Measurements from ENCODE around the gene DLGAP1.
"Not testable (repeated sequence)": the region's sequence is repeated elsewhere in the genome, so short reads cannot be mapped to it uniquely, and the experiment has no call there.

The DLGAP1 gene

DNA sequence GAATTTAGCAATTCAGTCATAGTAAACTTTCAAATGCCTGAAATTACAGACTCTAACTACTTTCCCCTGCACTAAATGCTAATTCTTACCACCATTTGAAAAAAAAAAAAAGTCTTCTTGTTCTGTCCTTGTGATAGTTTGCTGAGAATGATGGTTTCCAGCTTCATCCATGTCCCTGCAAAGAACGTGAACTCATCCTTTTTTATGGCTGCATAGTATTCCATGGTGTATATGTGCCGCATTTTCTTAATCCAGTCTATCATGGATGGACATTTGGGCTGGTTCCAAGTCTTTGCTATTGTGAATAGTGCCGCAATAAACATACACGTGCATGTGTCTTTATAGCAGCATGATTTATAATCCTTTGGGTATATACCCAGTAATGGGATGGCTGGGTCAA lies 420.3 kb downstream of the DLGAP1 start:
- H3K4me1 ChIP-seq (ENCODE audit: control insufficient read depth, insufficient read depth, low read length); H3K4me3 ChIP-seq (ENCODE audit: low read length); H3K27me3 ChIP-seq (ENCODE audit: control insufficient read depth, insufficient read depth, low read length); H3K36me3 ChIP-seq (ENCODE audit: control insufficient read depth, insufficient read depth, low read length); H3K9me3 ChIP-seq (ENCODE audit: control insufficient read depth, low read length); H3K9ac ChIP-seq (ENCODE audit: low read length): not testable (repeated sequence)

DNA sequence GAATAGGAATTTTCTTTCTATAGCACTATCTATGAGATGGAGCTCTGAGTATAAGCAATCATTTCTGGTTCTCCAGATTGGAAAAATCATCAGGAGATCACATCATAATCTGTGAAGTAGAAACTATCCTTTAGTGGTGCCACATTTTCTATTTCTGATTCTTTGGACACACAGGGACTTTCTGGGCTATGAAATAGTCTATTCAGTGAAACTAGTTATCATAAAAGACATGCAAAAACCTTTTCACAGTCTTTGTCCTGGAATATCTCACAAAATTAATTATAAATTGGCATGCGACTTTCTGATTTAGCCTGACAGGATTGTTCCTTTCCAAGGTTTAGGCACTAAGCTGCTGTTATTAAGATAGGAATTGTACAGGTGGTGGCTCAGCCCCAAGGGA lies 428.6 kb downstream of the DLGAP1 start:
- Histone ChIP-seq H3K9me3 (ENCODE audit: control insufficient read depth, low read length) (no peaks in the 10 kb centered on the region), H3K27me3 (ENCODE audit: control insufficient read depth, insufficient read depth, low read length) (no peaks in the 10 kb centered on the region), H3K9ac (ENCODE audit: low read length) (no peak overlapping the region), H3K36me3 (ENCODE audit: control insufficient read depth, insufficient read depth, low read length) (no peaks in the 10 kb centered on the region), H3K4me3 (ENCODE audit: low read length) (no peak overlapping the region), H3K4me1 (ENCODE audit: control insufficient read depth, insufficient read depth, low read length) (no peaks in the 10 kb centered on the region)

DNA sequence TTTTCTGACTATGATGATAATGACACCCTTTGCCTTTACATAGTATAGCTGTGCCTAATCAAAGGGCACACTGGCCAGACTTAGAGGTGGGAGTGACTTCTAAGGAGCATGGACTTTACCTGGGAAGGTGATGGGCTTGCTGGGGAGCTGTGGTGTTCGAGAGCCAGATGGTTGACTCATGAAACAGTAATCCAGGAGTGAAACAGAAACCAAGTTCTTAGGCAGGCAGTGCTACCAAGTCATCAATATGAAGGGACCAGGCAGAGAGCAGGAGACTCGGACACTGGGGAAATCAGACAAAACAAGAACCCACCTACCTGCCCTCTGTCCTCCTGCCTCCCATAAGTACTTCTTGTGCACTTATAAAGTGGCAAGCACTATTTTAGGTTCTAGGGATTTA lies 430.4 kb downstream of the DLGAP1 start:
- H3K27me3 ChIP-seq (ENCODE audit: control insufficient read depth, insufficient read depth, low read length): no peaks in the 10 kb centered on the region
- H3K9ac ChIP-seq (ENCODE audit: low read length): no peak overlapping the region
- H3K36me3 ChIP-seq (ENCODE audit: control insufficient read depth, insufficient read depth, low read length): no peaks in the 10 kb centered on the region
- no peak overlapping the region for H3K4me3 ChIP-seq (ENCODE audit: low read length)
- no peaks in the 10 kb centered on the region for H3K4me1 ChIP-seq (ENCODE audit: control insufficient read depth, insufficient read depth, low read length)
- H3K9me3 ChIP-seq (ENCODE audit: control insufficient read depth, low read length): no peaks in the 10 kb centered on the region

DNA sequence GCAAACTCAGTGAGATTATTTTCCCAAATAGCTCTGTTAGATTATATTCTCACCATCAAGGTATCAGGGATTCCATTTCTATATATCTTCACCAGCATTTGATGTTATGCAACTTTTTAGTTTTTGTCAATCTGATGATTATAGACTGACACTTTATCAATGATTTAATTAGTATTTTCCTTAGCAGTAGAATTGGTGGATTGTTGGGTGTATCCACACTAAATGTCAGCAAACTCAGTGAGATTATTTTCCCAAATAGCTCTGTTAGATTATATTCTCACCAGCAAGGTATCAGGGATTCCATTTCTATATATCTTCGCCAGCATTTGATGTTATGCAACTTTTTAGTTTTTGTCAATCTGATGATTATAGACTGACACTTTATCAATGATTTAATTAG lies 432.4 kb downstream of the DLGAP1 start:
- not testable (repeated sequence) for H3K36me3 ChIP-seq (ENCODE audit: control insufficient read depth, insufficient read depth, low read length)

DNA sequence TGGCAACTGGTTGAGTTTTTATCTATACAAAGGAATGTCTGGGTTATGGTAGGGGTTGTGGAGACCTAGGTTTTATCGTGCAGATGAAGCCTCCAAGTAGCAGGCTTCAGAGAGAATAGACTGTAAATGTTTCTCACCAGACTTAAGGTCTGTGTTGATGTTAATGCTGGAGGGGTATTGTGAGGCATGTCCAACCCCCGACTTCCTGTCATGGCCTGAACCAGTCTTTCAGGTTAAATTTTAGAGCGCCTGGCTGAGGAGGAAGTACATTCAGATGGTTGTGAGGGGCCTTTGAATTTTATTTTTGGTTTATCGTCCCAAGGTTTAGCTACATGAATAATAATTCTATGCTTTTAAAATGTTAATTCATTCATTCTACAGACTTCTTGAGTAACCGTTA lies 435.1 kb downstream of the DLGAP1 start:
- Histone ChIP-seq H3K4me1 (ENCODE audit: control insufficient read depth, insufficient read depth, low read length) (peaks cover 10% of the 10 kb centered on the region), H3K4me3 (ENCODE audit: low read length) (no peak overlapping the region), H3K9ac (ENCODE audit: low read length) (no peak overlapping the region), H3K9me3 (ENCODE audit: control insufficient read depth, low read length) (no peaks in the 10 kb centered on the region), H3K36me3 (ENCODE audit: control insufficient read depth, insufficient read depth, low read length) (no peaks in the 10 kb centered on the region), H3K27me3 (ENCODE audit: control insufficient read depth, insufficient read depth, low read length) (no peaks in the 10 kb centered on the region)

More for the DNA sequence above, 432.4 kb downstream of the DLGAP1 start:
- not testable (repeated sequence) for H3K27me3 ChIP-seq (ENCODE audit: control insufficient read depth, insufficient read depth, low read length); H3K9me3 ChIP-seq (ENCODE audit: control insufficient read depth, low read length); H3K9ac ChIP-seq (ENCODE audit: low read length); H3K4me1 ChIP-seq (ENCODE audit: control insufficient read depth, insufficient read depth, low read length); H3K4me3 ChIP-seq (ENCODE audit: low read length)

DNA sequence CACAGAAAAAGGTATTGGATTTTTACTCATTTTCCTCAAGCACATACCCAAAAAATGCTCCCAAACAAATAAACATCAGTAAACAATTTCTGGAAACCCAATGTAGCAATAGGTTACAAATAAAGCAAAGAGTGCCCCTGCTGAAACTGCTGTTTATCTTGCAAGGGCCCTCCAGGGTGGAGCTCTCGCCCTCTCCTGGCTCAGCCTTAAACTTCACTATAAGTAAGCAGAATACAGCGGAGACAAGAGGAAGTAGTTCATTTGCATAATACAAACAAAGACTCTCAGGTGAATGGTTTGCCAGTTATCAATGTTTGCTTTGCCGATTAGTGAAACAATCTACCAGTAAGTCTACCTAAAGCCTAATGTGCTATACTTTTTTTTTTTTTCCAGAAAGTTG lies 437.6 kb downstream of the DLGAP1 start:
- Histone ChIP-seq H3K27me3 (ENCODE audit: control insufficient read depth, insufficient read depth, low read length) (no peaks in the 10 kb centered on the region), H3K36me3 (ENCODE audit: control insufficient read depth, insufficient read depth, low read length) (no peaks in the 10 kb centered on the region), H3K4me3 (ENCODE audit: low read length) (no peak overlapping the region), H3K9ac (ENCODE audit: low read length) (no peak overlapping the region), H3K4me1 (ENCODE audit: control insufficient read depth, insufficient read depth, low read length) (peaks cover 10% of the 10 kb centered on the region), H3K9me3 (ENCODE audit: control insufficient read depth, low read length) (no peaks in the 10 kb centered on the region)

DNA sequence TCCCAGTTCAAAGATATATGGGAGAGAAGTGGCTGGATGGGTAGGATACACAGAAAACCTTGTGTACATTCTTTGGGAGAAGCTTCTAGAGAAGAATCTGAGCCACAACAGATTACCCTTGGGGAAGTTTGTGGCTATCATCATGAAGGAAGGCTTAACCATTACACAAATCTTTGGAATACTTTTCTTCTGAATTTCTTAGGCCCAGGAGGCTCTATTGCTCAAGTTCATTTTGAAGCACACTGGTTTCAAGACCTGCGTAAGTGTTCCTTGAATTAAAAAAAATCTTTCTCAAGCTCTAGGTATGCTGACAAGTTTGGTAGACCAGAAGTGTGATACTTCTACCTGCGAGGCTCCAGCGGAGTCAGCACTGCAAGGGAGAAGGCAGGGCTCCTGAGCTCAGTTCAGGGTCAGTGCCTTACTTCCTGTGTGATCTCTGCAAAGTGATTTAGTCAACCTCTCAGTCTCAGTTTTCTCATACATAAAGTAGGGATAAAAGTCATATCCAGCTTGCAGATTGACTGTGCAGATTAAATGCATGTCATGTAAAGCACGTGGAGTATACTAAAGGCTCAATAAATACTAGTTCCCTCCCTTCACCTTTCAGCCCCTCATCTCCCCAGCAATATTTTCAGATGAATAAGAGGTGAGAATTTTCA lies 438.6 kb downstream of the DLGAP1 start:
- Histone ChIP-seq H3K4me1 (ENCODE audit: control insufficient read depth, insufficient read depth, low read length) (peaks cover 10% of the 10 kb centered on the region), H3K9me3 (ENCODE audit: control insufficient read depth, low read length) (no peaks in the 10 kb centered on the region), H3K36me3 (ENCODE audit: control insufficient read depth, insufficient read depth, low read length) (no peaks in the 10 kb centered on the region), H3K4me3 (ENCODE audit: low read length) (no peak overlapping the region), H3K9ac (ENCODE audit: low read length) (no peak overlapping the region), H3K27me3 (ENCODE audit: control insufficient read depth, insufficient read depth, low read length) (no peaks in the 10 kb centered on the region)

DNA sequence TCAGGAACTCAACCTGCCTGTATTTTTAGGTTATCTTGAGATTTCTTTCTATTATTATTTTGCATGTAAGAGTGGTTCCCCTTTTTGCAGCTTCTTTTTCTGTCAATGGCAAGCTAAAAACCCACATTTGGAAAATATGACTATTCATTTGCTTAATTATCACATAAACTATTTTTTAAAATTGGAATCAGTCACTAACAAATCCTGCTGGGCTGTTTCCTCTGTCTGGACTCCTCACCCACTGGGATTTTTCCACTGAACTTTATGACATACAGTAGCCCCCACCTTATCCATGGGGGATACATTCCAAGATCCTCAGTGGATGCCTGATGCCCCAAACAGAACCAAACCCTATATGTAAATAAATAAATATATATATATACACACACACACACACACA lies 447.3 kb downstream of the DLGAP1 start:
- H3K27me3 ChIP-seq (ENCODE audit: control insufficient read depth, insufficient read depth, low read length): no peaks in the 10 kb centered on the region
- no peaks in the 10 kb centered on the region for H3K4me1 ChIP-seq (ENCODE audit: control insufficient read depth, insufficient read depth, low read length)
- H3K4me3 ChIP-seq (ENCODE audit: low read length): no peak overlapping the region
- H3K9me3 ChIP-seq (ENCODE audit: control insufficient read depth, low read length): no peaks in the 10 kb centered on the region
- H3K9ac ChIP-seq (ENCODE audit: low read length): no peak overlapping the region
- H3K36me3 ChIP-seq (ENCODE audit: control insufficient read depth, insufficient read depth, low read length): no peaks in the 10 kb centered on the region

DNA sequence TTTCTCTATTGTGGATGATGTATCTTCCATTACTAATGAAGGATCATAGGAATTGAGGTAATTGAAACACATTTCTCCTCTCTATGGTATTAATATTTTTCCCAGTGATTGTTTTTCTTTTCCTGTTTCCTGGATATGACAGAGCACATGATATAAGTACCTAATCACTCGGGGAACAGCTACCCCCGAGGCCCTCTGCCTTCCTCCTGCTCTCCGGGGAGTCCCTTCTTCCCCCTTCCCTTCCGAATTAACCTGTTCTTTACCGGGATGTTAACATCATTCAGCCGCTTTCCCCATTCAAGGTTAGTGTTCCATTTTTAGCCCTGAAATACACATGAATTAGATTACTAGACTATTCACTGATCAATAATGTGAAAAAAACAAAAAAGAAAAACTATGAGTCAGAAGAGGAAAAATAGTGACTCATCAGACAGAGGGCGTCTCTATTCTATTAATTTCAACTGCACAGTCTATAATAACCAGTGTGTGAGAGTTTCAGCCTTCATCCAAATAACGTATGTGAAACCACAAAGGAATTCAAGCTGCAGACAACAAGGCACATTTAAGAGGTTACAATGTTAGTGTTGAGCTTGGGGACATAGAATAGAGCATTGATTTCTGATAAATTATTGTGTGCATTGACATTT lies 450.8 kb downstream of the DLGAP1 start:
- Histone ChIP-seq H3K4me3 (ENCODE audit: low read length) (no peak overlapping the region), H3K9me3 (ENCODE audit: control insufficient read depth, low read length) (no peaks in the 10 kb centered on the region), H3K36me3 (ENCODE audit: control insufficient read depth, insufficient read depth, low read length) (no peaks in the 10 kb centered on the region), H3K4me1 (ENCODE audit: control insufficient read depth, insufficient read depth, low read length) (no peaks in the 10 kb centered on the region), H3K9ac (ENCODE audit: low read length) (no peak overlapping the region), H3K27me3 (ENCODE audit: control insufficient read depth, insufficient read depth, low read length) (no peaks in the 10 kb centered on the region)

DNA sequence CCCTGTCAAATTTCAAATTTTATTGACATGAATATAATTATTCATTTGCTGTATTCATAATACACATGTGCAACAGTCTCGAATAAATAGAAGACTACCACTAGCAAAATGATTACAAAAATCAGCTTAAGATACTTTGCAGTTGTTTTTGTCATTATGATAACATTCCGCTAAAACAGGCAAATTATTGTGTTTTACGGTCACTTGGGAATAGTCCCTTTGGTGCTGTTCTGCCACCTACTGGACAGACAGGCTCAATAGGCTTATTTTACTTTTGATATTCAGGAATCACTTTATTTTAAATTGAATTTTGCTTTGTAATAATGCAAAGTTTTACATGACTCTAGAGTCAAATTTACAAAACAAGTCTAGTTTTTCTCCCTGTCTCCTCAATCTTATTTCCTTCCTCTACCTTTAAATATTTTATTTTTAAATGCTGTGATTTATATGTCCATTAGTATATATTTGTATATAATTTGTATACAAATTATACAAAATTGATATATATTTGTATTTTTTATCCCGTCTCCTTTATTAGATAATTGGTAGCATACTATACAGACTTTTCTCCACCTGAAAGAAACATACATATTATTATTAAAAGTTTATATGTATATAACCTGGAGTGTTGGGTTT lies 456.3 kb downstream of the DLGAP1 start:
- Histone ChIP-seq H3K27me3 (ENCODE audit: control insufficient read depth, insufficient read depth, low read length) (no peaks in the 10 kb centered on the region), H3K4me3 (ENCODE audit: low read length) (no peak overlapping the region), H3K4me1 (ENCODE audit: control insufficient read depth, insufficient read depth, low read length) (no peaks in the 10 kb centered on the region), H3K9ac (ENCODE audit: low read length) (no peak overlapping the region), H3K36me3 (ENCODE audit: control insufficient read depth, insufficient read depth, low read length) (no peaks in the 10 kb centered on the region), H3K9me3 (ENCODE audit: control insufficient read depth, low read length) (no peaks in the 10 kb centered on the region)

DNA sequence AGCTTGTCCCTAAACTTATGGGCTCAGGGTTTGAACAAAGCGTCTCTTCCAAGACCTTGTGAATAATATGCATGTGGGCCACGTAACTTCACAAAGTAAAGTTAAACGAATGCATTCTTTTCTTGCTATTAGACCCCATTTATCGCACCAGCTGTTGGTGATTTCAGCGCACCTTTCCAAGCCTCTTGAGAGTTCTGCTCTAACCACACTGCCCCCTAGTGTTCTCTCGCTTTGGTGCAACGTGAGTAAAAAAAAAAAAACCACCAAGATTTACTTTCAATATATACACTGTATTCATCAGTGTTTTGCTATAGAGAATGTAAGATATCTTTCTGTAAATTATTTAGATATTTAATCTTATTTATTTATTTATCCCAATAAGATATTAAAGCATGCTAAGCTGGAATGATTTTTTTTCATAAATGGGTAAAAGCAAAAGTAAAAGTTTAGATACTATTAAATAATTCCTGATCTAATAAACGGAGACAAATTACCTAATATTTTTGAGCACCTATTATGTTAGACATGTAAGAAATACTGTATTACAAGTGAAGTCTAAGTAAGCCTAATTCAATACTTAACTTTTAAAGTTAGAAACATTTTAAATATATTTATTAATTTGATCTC lies 459.5 kb downstream of the DLGAP1 start:
- Histone ChIP-seq H3K4me3 (ENCODE audit: low read length) (no peak overlapping the region), H3K4me1 (ENCODE audit: control insufficient read depth, insufficient read depth, low read length) (no peaks in the 10 kb centered on the region), H3K9me3 (ENCODE audit: control insufficient read depth, low read length) (no peaks in the 10 kb centered on the region), H3K36me3 (ENCODE audit: control insufficient read depth, insufficient read depth, low read length) (no peaks in the 10 kb centered on the region), H3K27me3 (ENCODE audit: control insufficient read depth, insufficient read depth, low read length) (no peaks in the 10 kb centered on the region), H3K9ac (ENCODE audit: low read length) (no peak overlapping the region)

DNA sequence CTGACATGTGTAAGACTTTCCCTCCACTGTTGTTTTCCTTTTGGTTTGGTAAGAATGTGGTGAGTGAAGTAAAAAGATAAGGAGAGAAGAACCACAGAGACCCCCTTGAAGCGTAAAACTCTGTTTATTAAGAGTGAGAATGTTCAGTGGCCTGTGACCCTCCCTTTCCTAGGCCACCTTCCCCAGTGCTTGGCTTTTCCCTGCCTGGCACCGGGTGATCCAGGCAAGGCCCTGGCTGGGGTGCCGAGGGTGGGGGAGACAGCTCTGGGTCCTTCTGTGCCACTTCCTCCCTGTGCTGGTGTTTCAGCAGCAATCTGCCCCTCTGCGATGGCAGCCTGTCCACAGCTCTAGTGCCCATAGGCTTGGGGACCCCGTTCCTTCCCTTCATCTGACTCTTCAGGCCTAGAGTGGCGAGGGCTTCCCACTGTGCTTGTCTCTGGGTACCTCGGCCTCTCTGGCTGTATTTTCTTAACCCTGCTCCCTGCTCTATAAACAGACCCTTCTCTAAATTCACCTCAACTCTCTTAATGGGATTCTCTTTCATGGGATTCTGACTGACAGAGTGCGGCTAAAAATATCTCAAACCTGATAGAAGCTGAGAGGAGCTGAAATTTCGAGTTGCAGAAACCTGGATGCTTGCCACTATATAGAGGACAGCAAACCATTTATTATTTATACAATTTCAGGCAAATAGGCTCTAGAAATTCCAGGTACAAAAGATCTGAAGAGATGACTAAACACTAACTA lies 461.0 kb downstream of the DLGAP1 start:
- no peaks in the 10 kb centered on the region for H3K4me1 ChIP-seq (ENCODE audit: control insufficient read depth, insufficient read depth, low read length)
- no peaks in the 10 kb centered on the region for H3K9me3 ChIP-seq (ENCODE audit: control insufficient read depth, low read length)
- no peak overlapping the region for H3K4me3 ChIP-seq (ENCODE audit: low read length)
- no peaks in the 10 kb centered on the region for H3K36me3 ChIP-seq (ENCODE audit: control insufficient read depth, insufficient read depth, low read length)
- H3K27me3 ChIP-seq (ENCODE audit: control insufficient read depth, insufficient read depth, low read length): no peaks in the 10 kb centered on the region
- no peak overlapping the region for H3K9ac ChIP-seq (ENCODE audit: low read length)
